GM18508 (cell line): ENCODE measurements around the gene KIF16B.

ENCODE experiments used
- ATAC-seq: cut with Tn5 transposase; IDR thresholded peaks from one replicate; pipeline ENCODE4 v1.9.1; 2021; ENCODE audit warnings: moderate number of reproducible peaks; ENCODE audit not compliant: insufficient read depth, unreplicated experiment

Gene KIF16B

DNA sequence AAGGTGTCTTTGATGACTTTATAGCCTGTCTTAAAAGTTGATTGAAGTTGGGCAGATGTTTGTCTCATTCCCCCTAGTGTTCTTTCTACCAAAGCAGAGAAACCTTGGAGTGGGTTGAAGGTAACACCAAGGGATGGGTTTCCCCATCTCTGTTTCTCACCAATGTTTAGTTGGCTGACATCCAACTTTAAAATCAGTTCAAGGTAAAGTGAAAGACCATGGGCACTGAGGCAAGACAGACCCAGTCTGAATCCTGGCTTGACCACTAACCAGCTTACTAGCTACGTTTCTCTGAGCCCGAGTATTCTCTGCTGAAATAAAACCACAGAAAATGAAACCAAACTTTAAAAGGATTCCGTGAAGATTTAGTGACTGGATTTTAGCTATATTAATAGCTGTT is 258.9 kb downstream of the KIF16B start:
- no peak for ATAC-seq

DNA sequence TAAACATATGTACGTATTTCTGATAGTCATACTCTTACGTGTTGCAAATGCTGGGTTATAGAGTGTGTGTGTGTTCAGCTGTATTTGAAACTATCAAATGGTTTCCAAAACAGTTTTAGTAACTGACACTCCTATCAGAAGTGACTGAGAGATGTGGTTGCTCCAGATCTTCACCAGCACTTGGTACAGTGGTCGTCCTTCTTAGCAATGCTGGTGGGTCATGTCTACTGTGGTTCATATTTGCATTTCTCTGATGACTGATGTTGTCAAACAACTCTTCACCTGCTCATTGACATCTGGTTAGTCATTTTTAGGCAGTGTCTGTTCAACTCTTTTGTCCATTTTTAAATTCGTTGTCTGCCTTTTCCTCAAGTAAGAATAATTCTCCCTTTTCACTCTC is 259.3 kb downstream of the KIF16B start:
- ATAC-seq: no peak

DNA sequence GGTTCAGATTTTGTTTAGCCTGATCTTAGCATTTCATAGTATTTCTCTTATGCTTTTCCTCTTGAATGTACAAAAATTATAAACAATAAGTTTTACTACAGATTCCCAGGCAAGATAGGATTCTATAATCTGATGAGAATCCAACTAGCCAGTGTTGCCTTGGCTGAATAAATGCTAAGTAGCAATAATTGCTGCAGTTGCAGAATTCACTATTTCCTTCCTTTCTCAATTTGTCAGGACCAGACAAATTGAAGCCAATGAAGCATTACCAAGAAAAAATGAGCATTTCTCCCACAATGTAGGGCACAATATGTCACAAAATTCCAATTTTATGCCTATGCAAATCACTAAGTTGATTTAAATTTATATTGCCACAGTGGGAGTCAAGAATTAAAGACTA is 260.2 kb downstream of the KIF16B start:
- no peak for ATAC-seq

DNA sequence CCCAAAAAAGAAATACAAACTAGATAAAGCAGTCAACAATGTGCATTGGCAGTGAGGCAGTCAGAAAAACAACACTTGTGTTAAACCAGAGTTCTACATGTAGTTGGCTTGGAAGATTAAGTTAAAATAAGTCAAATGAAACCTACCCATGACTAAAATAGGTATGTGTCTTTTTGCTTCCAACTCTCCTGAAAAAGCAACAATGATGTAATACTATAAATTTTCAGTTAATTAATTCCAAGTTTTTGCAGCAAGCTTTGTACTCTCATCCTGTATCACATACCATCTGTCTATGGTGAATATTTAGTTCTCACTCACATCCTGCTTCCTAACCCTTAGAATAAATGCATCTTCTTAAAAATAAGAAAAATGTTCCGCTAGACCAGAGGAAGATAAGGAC is 261.5 kb downstream of the KIF16B start:
- ATAC-seq: no peak

DNA sequence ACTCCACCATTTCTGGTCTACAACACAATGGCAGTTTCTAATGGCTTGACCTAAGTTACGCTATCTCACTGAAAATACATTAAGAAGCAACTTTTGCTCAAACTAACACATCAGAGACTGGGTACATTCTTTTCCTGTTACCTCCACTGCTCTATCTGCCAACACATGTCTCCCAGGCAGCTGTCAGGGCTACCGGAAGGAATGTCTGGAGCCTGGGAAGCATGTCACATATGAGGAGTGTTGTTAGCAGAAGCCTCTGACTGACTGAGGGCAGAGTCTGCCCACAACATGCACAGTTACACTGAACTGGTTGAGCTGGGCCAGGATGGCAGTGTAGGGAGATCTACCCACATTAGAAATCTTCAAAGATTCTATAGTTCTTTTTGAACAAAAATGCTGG is 264.5 kb downstream of the KIF16B start:
- ATAC-seq: no peak

DNA sequence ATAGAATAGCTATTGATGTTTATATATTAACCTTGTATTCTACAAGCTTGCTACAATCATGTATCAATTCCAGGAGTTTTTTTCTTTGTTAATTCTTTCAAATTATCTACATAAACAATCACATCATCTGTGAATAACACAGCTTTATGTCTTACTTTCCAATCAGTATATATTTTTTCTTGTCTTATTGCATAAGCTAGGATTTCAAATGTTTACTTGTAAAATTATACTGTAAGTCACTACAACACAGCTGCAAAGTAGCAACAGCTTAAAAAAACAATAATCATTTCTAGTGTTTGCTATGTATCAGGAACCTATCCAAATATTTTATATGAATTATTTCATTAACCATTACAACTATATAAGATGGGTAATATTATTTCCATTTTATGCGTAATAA is 270.4 kb downstream of the KIF16B start:
- no peak for ATAC-seq

DNA sequence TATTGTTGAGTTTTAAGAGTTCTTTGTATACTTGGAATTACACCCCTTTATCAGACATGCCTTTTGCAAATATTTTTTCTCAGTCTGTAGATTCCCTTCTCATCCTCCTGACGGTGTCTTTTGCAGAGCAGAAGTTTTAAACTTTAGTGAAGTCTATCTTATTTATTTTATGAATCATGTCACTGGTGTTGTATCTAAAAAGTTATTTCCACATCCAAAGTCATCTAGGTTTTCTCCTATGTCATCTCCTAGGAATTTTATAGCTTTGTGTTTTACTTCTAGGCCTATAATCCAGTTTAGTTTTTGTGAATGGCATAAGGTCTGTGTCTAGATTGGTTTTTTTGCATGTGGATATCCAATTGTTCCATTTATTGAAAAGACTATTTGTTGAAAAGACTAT is 271.3 kb downstream of the KIF16B start:
- no peak for ATAC-seq

DNA sequence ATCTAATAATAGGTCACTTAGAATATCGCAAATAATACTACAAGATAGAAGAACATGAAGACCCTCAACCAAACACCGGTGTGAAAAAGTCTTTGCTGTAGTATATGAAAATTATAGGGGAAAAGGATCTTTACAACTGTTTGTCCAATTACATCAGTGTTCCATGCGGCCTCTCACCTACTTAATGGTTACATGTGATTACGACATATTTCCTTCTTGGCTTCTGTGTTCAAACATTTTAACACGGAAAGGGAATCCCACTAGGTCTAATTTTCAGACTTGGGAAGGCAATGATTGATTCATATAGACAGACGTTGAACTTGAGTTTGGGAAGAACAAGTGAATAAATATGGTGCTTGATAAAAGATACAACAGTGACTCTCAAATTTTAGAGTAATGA is 273.4 kb downstream of the KIF16B start:
- no peak for ATAC-seq

DNA sequence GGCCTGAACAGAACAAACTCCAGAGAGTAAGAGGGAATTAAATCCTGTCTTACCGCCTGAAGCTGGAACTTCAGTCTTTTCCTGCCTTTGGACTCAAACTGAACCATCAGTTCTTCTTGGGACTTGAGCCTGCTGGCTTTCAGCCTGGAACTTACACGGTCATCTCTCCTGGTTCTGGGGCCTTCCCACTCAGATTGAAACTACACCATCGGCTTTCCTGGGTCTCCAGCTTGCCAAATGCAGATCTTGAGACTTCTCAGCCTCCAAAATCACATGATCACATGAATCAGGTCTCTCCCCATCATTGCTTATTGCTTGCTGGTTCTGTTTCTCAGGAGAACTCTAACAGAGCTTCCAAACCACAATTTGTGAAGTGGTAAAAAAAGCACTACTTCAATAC is 276.3 kb downstream of the KIF16B start:
- no peak for ATAC-seq

DNA sequence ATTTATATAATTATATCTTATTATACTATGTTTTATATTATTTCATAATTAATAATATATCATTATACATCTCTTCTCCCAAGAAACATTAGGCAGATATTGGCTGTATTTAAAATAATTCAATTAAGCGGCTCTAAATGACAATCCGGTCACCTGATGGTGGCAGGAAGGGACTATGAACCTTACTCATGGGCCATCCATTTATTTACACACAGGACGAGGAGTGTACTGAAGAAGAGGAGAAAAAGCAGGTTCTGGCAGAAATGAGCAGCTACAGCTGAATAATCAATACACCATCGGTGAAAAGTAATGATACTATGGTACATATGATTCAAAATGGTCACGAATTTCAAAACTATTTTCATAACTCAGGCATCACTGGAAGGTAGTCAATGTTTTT is 277.7 kb downstream of the KIF16B start:
- ATAC-seq: no peak

DNA sequence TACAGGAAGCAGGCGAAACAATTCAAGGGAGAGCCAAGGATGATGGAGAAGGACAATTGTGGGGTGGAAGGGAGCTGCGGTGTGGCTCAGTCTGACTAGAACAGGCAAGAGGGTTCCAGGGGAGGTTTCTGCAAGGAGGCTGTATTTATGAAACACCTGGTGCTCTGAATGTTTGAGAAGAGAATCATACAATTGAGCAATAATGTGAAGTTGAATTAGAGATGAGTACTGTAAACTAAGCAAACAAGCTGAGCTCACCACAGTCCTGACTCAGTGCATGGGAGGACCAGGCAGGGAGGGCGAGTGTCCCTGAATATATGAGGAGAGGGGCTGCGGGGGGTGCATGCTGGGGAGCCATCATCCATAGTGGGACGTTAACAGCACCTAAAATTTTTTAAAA is 279.7 kb downstream of the KIF16B start:
- no peak for ATAC-seq

DNA sequence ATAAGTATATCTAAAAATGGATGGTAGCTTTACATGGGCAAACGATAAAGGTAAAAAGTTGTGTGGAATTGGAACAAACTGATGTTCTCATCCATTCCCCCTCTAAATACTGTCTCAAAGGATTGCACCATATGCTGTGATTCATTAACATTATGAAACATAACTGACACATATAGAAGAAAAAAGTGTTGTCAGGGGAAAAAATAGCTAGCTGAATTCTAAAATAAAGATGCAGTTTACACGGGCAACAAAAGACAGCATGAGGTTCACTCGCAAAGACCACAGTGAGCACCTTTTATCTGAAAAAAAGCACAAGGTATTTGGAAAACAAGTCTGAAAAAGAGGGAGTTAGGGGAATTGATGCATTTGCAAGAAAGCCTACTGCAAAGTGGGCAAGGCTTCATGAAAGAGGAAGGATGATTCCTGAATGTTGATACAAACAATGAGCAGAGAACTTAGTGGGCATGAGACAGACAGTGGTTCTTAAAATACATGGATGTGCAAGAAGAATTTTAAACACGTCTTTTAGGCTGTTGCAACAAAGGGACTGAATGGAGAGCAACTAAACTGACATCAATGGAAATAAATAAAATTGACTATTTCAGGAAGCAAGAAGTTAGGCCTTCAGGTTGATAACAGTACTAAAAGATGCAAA is 280.9 kb downstream of the KIF16B start:
- ATAC-seq: no peak

DNA sequence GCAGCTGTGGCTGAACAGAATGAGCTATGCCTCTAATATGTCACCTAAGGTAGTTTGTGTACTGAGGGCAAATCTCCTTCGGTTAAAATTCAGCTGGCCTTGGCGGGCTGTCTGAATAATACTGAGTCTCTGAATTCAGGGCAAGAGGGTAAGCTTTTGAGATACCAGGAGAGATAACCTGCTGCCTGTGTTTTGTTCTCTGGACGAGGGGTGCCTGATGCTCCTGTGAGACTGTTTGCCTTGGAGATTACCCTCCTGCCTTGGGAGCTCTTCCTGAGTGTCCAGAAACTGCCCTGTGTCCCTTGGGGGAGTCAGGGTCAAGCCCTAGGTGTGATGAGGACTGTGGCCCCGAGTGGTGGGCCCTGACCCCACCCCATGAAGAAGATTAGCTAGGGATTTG is 282.9 kb downstream of the KIF16B start:
- ATAC-seq: no peak

DNA sequence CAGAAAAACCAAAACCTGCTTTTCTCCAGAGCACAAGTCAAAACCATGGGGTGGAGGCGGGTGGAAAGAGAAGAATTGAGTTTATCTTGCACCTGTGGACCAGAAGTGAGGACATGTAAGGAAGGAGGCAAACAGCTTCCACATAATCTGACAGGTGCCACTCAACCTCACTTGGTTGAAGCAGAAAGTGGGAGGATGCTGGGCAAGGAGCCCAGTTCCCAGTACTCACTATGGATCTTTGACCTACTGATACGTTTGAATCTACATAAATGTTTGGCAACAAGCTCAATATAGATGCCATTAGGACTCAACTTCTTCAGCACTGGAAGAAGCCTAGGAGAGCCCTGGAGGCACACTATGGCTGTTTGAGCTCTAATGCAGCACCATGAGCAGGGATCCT is 285.5 kb downstream of the KIF16B start:
- no peak for ATAC-seq

DNA sequence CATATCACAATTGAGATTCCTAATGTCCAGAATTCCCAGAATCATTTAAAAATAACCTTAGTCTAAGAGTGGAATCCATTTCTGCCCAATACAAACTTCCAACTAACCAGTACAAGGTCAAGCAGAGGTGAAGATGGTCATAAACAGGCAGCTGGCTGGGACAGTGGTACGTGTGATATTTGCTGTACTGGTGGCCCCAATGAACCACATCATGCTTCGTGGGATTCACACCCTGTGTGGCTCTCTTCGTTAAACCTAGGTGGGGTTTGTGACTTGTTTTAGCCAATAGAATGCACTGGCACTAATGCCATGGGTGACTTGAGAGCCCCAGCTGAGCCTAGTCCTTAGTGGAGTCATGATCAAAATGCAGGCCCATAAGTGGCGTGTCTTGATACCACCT is 286.6 kb downstream of the KIF16B start:
- ATAC-seq: no peak

DNA sequence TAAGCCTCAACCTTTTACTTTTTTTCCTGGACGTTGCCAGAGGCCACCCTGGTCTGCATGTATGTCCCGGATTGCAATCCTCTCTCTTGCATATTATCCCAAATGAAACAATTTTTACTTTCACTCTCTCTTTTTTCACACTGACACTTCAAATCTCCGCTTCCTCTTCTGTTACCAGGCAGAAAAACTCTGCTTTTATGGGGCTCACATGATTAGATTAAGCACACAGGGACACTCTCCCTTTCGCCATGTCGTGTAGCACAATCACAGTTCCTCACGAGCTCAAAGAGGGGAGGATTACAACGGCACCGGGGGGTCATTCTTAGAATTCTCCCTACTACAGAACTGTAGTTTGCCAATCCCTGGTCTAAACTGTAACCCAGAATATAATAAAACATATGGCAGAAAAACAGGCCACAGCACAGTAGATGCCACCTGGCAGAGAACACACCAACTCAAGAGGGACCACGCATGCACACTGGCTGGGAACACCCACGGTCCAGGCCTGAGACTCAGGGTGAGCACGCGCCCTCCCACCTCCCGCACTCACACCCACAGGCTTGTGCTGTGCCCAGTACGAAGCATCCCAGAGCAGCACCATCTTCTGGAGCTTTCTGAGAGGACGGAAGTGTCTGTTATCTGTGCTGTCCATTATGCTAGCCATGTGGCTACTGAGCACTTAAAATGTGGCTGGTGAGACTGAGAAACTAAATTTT is 288.7 kb downstream of the KIF16B start:
- no peak for ATAC-seq

DNA sequence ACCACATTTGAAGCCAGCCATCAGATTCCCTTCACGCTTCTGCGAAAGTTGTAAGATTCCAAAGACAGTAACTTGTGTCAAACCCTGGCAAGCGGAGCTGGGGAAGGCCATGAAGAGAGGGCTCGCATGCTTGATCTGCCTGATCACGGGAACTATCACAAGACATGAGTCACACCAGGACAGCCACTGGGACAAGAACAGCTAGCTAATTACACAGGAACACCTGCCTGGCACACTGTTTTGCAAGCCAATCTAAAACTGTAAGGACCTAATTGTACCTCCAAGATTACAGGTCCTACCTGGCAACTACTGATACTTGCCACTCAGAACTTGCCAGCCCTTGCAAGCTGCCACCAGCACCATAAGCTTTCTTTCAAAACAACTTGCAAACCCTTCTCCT is 289.3 kb downstream of the KIF16B start:
- ATAC-seq: no peak

DNA sequence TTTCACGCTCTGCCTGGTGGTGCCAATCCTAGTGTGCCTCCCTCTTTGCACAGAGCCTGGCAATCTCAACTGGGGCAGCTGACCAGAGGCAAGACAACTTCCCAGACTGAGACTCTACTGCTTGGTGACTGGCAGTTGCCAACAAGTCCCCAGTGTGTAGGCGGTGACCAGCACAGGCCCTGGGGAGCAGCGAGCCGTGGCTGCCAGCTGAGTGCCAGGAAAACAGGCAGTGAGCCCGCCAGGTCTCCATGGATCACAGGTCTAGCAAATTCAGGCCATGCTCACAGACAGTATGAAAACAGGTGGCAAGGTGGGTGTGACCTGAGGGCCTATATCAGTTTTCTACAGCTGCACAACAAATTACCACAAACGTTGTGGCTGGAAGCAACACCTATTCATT is 289.9 kb downstream of the KIF16B start:
- ATAC-seq: no peak

DNA sequence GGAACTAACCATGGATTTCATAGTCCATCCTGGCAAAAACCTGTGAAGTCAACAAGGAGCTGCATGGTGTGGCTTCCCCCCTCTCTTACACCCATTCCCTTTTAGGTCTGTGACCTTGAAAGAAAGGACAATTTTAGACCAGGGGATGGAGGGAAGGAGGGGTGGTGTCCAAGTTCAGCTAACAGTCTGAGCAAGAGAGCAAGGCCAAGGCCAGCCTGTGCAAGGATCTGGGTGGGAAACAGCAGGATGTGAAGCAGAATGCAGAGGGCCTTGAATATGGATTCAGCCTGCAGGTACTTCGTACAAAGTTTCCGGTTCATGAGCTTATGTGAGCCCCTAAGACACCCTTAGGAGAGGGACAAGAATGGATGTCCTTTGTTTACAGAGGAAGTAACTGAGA is 293.0 kb downstream of the KIF16B start:
- no peak for ATAC-seq

DNA sequence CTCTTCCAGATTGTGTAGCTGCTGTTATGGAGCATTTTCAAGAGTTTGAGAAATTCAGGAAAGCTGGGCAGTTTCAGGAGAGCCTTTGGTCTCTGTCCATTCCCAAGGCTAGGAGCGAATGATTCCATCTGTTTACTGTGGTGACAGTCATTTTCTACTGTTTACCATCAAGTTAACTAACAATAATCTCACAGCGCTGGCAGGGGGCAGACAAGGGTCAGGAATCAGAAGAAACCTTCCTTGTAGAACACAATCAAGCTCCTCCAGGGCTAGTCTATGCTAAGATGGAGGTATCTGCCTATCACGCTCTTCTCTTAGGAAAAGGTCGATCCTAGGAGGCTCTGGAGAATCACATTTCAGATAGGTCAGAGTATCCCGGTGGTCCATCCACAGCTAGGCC is 293.9 kb downstream of the KIF16B start:
- ATAC-seq: no peak

DNA sequence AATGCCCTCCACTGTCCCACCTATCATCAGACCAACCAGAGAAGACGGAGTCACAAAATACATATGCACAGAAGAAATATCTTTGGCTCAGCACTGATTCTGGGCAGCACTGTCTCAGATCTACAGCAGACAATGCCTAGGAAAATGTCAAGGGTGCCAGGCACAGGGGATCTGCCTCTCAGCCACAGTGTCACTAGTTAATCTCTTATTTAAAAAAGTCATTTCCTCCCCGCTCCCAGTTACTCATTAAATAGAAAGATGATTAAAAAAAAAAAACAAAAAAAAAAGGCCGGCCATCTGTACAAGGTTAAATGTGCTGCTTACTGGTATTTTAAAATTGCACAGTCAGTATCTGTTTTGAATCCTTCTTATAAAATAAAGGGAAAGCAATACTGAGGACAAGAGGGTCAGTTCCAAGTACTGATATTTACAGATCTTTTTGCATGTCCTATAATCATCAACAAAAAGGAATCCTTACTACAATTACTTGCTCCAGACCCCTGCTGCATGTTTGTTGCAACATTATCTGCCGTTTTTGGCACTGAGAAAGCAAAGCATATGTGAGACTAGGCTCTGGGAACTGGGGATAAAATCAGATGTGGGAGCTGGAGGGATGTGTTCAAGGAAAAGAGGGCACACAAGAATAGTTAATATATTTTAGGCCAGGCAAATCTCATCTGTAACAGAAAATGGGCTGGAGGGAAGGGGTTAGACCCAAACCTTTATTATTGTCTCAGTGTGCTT is 299.3 kb downstream of the KIF16B start:
- ATAC-seq: no peak
